Natural killer cell (primary cell): ENCODE data around the gene YLPM1. TPM values are rescaled to one million over a fixed set of nuclear protein-coding genes. Genes with fewer than 3 reads are reported as not detected.

Experiments used
- ATAC-seq, 3 donors: fragments of 150-1000 bp in 2 of 3; fragments of 200-7000 bp in 1 of 3; cut with Tn5 transposase; 1 replicate in 1 of 3; 2 replicates in 2 of 3; pipeline ENCODE4 v1.10.0; 2021; ENCODE audit warnings: mild to moderate bottlenecking in 2 of 3, moderate library complexity in 2 of 3
- DNase-seq, 2 donors: peaks; one replicate each; pipeline versions ENCODE4 v3.0.0 to v3.0.0-alpha.2; 2013 to 2021; ENCODE audit warnings: mixed read lengths in 1 of 2
- H3K27ac ChIP-seq: one replicate; pipeline ENCODE4 v1.5.1; 2013; ENCODE audit warnings: mild to moderate bottlenecking, low read length
- H3K27me3 ChIP-seq: one replicate; pipeline ENCODE4 v1.6.1; 2013; ENCODE audit warnings: low read length; ENCODE audit not compliant: control insufficient read depth, insufficient read depth
- H3K36me3 ChIP-seq: one replicate; pipeline ENCODE4 v1.6.1; 2013; ENCODE audit warnings: low read length; ENCODE audit not compliant: control insufficient read depth, insufficient read depth
- H3K4me1 ChIP-seq: one replicate; pipeline ENCODE4 v1.6.1; 2013; ENCODE audit warnings: low read length; ENCODE audit not compliant: control insufficient read depth, insufficient read depth
- H3K4me3 ChIP-seq: one replicate; pipeline ENCODE4 v1.5.1; 2013; ENCODE audit warnings: low read length
- H3K9me3 ChIP-seq: one replicate; pipeline ENCODE4 v1.6.1; 2013; ENCODE audit warnings: low read length; ENCODE audit not compliant: control insufficient read depth, insufficient read depth
- H3K27ac Mint-ChIP-seq, 2 donors: one replicate each; pipeline ENCODE4 v1.8.0; 2022; ENCODE audit warnings: mild to moderate bottlenecking in 2 of 2, mixed read lengths in 2 of 2, moderate library complexity in 1 of 2
- H3K27me3 Mint-ChIP-seq, 2 donors: one replicate each; pipeline ENCODE4 v1.8.0; 2022; ENCODE audit warnings: low read depth in 2 of 2, mixed read lengths in 2 of 2
- H3K36me3 Mint-ChIP-seq: one replicate; pipeline ENCODE4 v1.8.0; 2022; ENCODE audit warnings: mixed read lengths
- H3K4me1 Mint-ChIP-seq, 2 donors: one replicate each; pipeline ENCODE4 v1.8.0; 2022; ENCODE audit warnings: mixed read lengths in 2 of 2
- H3K4me3 Mint-ChIP-seq: one replicate; pipeline ENCODE4 v1.8.0; 2022; ENCODE audit warnings: mild to moderate bottlenecking, moderate library complexity, mixed read lengths
- H3K9me3 Mint-ChIP-seq, 2 donors: one replicate each; pipeline ENCODE4 v1.8.0; 2022; ENCODE audit warnings: mixed read lengths in 2 of 2
- CTCF ChIP-seq: fragments of 200-600 bp; IDR thresholded peaks from one replicate; pipeline ENCODE4 v1.8.0; 2022; ENCODE audit warnings: antibody characterized with exemption
- WGBS: methylation state at CpG from one replicate; pipeline ENCODE4 v1.1.7; 2013; ENCODE audit warnings: missing lambda C conversion rate; ENCODE audit not compliant: insufficient coverage; 5-methylcytosine and 5-hydroxymethylcytosine counted together
- intact Hi-C: fragments of 100-400 bp; cut with micrococcal nuclease; formaldehyde crosslinking; loops from one replicate; pipeline ENCODE4 v1.14.2; 2022
- total RNA-seq, 4 donors: library from RNA; stranded (reverse); fragments of 120-200 nt in 1 of 4; gene quantifications; one replicate each; pipeline versions ENCODE4 v1.2.3 to v1.2.4, GENCODE V29; 2013 to 2022

Gene YLPM1
- total RNA-seq, 3 donors from 2014 or later (not counting 1 experiment from before 2014, with no cell fraction given), result 86.1 to 101 (median 93.3) TPM

GRCh38 chr14:74829251-74829650 lies 66.1 kb downstream of the YLPM1 start:
- Mint-ChIP-seq H3K27ac (no peak overlapping the region), H3K4me1 (no peaks in the 10 kb centered on the region), H3K36me3 (peaks cover 19% of the 10 kb centered on the region), H3K27me3 (no peaks in the 10 kb centered on the region), H3K9me3 (no peaks in the 10 kb centered on the region), H3K4me3 (no peak overlapping the region)
- no peak for ATAC-seq
- Histone ChIP-seq H3K9me3 (no peaks in the 10 kb centered on the region), H3K4me1 (no peaks in the 10 kb centered on the region), H3K27ac (no peak overlapping the region), H3K27me3 (no peaks in the 10 kb centered on the region), H3K4me3 (no peak overlapping the region), H3K36me3 (peaks cover 41% of the 10 kb centered on the region)
- WGBS, result 96% methylated on average over 5 of the region's 5 CpGs
- intact Hi-C loops, result no loop called here
- no peak for TF ChIP-seq CTCF
- no peak for DNase-seq

GRCh38 chr14:74832849-74833248 lies 69.7 kb downstream of the YLPM1 start:
- intact Hi-C loops, result no loop called here
- Mint-ChIP-seq H3K36me3 (peaks cover 19% of the 10 kb centered on the region), H3K27ac (no peak overlapping the region), H3K4me1 (peaks cover 15 to 17% of the 10 kb centered on the region in 2 donors), H3K4me3 (no peak overlapping the region), H3K27me3 (no peaks in the 10 kb centered on the region), H3K9me3 (no peaks in the 10 kb centered on the region)
- ATAC-seq (no peak), DNase-seq (no peak)
- TF ChIP-seq CTCF, result no peak
- Histone ChIP-seq H3K4me3 (no peak overlapping the region), H3K27ac (no peak overlapping the region), H3K4me1 (no peaks in the 10 kb centered on the region), H3K27me3 (no peaks in the 10 kb centered on the region), H3K9me3 (no peaks in the 10 kb centered on the region), H3K36me3 (peaks cover 43% of the 10 kb centered on the region)
- WGBS, result 97% methylated on average over 3 of the region's 4 CpGs

GRCh38 chr14:74834692-74835392 lies 71.7 kb downstream of the YLPM1 start:
- Mint-ChIP-seq H3K4me1 (peaks cover 25 to 28% of the 10 kb centered on the region in 2 donors), H3K9me3 (no peaks in the 10 kb centered on the region), H3K27ac (peak overlapping the region; percentile 0 to 28), H3K36me3 (peaks cover 8% of the 10 kb centered on the region), H3K4me3 (no peak overlapping the region), H3K27me3 (no peaks in the 10 kb centered on the region)
- TF ChIP-seq CTCF, result no peak
- WGBS, result 96% methylated on average over 4 of the region's 5 CpGs
- Histone ChIP-seq H3K27me3 (no peaks in the 10 kb centered on the region), H3K4me1 (peaks cover 6% of the 10 kb centered on the region), H3K27ac (no peak overlapping the region), H3K36me3 (peaks cover 33% of the 10 kb centered on the region), H3K4me3 (no peak overlapping the region), H3K9me3 (no peaks in the 10 kb centered on the region)
- DNase-seq, result no peak
- intact Hi-C loops, result no loop called here
- ATAC-seq, result no peak
